GM10847 (cell line): ENCODE data around the gene EGFLAM.

Source experiments
- POLR2A ChIP-seq: IDR thresholded peaks from 2 replicates; pipeline ENCODE4 v1.6.1; 2011; ENCODE audit not compliant: insufficient read length; ENCODE audit errors: extremely low read depth

The EGFLAM gene

DNA sequence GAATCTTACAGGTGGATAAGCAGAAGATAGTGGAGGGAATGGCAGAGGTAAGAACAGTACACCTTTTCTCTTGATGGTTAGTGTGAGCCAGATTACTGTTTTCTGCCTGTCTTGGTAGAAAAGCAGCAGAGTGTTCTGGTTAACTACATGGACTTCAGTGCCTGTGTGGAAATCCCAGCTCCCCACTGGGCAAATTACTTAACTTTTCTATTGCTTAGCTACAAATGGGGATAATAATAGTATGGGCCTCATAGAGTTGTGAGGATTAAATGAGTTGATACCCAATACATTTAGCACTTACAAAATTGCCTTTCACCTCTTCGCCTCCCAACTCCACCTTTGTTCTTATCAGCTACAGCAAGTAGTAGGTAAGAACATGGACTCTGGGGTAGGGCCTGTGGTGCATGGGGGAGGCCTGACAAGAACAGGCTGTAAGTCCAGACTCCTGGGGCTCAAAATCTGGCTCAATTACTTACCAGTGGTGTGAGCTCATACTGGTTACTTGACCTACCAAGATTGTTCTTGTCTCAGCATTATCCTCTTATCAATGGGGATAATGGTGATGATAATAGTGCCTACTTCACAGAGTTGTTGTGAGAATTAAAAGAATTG lies 173.0 kb downstream of the EGFLAM start:
- no peak for TF ChIP-seq POLR2A

DNA sequence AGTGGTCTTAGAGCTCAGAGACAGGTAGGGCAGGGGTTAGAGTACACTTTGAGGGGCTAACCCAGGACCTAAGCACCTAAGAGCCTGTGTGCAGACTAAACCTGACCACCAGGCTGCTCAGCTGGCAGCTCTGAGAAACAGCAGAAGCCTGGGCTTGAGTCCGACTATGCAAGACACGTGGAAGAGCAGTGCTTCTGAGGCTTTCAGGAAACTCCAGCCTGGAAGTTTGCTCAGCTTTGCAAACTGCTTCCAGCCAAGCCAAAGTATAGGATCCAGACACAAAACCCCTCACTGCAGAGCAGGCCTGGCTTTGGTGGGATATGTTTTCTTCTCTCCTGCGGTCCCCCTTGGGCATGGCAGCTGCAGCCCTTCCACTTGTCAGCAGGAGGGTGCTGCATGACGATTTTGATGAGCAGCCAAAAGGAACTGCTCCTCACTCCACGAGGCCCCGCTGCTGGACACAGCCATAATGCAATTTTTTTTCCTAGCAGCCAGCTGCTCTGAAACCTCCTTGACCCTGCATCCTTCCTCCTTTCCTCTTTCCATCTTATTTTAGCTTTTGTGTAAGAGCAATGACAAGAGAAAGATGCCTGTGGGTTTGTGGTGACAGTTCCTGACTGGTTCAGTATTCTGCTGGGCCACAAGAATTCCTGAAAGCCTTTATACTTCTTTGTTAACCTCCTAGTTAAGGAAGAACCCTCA lies 175.0 kb downstream of the EGFLAM start:
- no peak for TF ChIP-seq POLR2A

DNA sequence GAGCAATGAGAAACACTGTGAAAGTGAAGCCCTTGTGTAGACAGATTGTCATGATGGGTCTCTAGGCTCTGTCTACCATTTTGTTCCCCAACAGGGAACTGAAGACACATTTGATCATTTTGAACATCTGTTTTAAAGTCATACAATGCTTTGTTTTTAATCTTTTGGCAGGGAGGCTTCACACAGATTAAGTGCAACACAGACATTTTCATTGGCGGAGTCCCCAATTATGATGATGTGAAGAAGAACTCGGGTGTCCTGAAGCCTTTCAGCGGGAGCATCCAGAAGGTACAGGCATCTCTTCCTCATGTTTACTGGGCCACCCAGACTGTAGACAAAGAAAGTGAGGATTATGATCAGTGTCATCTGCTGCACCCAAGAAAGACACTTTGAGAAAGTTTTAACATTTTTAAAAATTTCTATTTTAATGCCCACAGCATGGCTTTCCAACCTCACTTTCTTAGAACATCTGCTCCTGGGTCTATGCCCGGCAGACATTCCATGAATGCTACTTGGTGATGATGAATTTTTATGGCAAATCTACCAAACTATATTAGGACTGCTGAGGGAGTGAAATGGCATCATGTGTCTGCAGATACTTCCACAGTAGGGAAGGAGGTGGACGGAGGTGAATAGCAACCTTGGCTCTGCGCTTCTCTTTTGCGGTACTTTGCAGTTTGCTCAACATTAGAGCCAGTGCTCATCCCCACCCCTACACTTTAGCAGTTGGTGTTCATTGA lies 176.8 kb downstream of the EGFLAM start:
- no peak for TF ChIP-seq POLR2A

DNA sequence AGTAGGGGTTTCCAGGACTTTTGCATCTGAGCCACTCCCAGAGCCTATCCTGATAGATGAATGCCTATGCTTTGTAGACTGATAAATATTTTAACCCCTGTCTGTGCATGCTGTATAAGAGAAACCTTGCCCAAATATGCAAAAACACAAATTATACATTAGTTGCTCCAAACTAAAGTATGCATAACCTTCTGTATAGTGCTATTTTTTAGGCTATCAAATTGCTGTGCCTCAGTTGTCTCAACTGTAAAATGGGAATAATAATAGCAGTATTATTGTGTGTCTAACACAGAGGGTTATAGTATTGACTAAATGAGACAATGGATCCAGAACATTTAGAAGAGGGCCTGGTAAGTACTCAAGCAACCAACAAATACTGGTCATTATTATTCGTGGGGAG lies 180.4 kb downstream of the EGFLAM start:
- TF ChIP-seq POLR2A, result no peak

DNA sequence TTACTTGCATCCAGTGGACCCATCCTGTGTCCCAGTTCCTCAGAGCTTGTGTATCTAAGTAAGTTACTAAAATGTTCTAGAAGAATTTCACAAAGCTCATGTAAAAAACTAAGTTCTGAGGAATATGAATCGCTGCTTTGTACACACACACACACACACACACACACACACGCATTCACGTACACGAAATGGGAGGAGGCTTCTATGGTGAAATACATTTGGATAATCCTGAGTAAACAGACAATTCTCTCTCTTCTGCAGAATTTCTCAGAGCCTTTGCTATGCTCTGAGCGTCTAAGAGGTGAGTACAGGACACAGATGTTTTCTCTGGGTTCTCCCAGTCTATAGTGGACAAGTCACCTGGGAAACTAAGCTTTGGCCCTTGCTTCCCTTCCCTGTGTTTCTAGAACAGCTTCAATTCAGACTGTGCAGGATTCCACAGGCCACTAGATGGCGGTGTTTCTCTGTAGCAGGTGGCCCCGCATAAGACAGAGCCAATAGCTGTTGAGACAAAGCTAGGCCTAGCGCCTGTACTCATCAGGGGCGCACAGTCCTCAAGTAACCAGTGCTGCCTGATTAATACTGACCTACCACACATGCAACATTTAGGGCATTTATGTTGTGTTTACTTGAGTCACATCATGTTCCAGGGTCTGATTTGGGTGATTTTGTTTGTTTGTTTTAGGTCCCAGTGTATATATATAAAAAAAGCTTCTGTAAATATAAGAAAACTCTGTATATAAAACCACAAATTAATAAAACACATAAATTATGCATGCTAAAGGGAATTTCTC lies 183.3 kb downstream of the EGFLAM start:
- no peak for TF ChIP-seq POLR2A

DNA sequence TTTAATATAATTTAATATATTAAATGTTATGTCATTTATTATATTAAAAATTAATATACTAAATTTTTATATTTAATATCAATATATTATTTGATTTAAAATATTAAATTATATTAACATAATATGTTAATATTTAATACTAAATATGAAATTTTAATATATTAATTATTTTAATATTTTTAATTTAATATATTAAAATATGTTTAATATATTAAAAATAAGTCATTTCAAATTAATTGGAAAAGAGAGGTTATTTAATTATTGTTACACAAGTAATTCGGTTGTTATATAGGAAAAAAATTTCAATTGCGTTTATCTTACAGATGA lies 183.9 kb downstream of the EGFLAM start:
- no peak for TF ChIP-seq POLR2A

DNA sequence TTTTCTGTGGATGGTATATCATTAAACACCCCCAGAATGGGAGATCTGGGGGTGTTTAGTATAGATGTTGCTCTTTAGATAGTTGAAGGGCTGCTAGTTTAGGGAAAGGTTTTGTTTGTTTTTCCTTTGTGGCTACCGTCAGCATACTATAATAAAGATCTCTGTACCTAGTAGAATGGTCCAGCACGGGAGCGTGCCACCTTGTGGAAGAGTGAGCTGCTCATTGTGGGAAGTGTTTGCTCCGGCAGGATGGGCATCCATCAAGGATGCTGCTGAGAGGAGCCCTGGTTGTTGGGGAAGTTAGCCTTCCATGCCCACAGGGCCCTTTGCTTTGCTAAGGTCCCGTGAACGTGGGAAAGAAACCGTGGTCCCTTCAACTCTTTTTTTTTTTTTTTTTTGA lies 185.0 kb downstream of the EGFLAM start:
- no peak for TF ChIP-seq POLR2A

DNA sequence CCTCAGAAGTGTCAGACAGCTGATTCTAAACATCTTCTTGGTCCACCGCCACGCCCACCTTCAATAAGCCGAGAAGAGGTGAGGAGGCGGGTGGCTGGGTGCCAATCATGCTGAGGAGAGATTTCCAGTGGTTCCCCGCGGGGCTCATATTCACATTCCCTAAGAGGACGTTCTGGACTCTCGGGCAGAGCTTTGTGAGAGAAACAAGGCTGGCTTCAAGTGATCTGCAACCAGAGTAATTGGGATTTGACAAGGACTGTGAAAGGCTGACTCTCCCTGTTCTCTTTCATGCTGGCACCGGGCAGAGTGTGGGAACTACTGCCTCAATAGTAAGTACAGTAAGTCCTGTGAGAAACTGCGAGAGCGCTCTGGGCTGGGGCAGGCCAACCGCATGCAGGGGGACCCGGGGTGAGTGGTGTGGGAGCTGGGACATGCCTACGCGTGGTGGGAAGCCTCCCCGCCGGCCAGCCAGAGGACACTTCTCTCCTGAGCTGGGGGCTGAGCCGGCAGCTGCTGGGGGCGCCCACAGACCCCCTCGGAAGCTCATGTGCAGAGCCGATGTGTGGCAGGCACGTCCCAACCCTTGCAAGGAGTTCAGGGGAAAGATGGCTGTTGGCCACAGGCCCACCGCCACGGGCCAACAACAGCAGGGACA lies 187.1 kb downstream of the EGFLAM start:
- no peak for TF ChIP-seq POLR2A

DNA sequence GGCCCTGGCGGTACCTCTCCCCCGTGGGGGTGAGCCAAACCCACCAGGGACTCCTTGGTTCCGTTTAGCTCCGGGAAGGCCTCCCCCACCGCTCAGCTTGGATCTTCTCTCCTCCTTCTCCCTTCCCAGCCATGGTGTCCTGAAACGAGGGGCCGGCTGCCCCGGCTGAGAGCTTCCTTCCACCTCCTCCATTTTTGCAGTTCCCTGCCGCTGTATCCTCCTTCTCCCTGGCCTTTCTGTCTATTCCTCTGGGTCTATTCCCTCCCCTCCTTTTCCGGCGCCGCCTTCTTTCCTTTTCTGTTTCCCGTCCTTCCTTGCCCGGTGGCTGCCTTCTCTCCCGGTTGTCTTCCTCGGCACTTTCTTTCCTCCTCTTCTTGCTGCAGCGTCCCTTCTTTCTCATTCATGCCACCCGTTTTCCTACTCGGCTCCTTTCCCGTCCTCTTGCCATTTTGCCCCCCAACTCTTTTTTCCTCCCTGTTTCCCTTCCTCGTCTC lies 187.7 kb downstream of the EGFLAM start:
- no peak for TF ChIP-seq POLR2A

DNA sequence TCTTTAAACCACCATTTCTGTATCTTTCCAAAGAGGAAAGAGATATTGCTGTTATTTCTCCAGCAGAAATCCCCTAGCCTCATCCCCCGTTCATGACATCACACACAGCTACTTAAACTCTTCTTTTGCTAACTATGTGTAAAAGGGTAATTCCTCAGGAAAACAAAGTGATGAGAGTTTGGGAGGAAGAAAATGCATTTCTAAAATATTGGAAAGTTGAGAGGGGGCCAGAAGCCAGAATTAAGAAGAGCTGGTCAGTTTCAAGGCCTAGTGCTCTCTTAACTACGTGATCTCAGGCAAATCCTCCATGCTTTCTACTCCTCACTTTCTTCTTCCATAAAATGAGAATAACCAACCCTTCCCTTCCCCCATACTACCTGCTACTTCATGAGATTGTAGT lies 188.7 kb downstream of the EGFLAM start:
- TF ChIP-seq POLR2A, result no peak

DNA sequence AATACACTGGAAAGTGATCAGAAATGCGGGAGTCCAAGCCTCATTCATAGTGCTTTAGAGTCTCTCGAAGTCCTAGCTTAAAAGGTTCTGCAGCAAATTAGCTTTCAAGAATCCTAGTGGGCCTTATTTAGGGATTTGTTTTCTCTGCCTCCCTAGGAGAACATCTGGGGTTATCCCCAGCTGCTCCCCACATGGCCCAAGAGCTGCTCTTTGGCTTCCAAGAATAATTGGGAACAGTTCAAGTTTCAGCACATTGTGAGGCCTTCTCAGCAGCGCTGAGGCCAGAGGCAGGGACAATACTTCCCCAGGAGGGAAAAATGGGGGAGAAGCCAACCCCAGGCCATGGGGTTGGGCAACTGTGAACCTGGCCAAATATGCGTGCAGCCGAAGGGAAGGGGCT lies 189.4 kb downstream of the EGFLAM start:
- no peak for TF ChIP-seq POLR2A

DNA sequence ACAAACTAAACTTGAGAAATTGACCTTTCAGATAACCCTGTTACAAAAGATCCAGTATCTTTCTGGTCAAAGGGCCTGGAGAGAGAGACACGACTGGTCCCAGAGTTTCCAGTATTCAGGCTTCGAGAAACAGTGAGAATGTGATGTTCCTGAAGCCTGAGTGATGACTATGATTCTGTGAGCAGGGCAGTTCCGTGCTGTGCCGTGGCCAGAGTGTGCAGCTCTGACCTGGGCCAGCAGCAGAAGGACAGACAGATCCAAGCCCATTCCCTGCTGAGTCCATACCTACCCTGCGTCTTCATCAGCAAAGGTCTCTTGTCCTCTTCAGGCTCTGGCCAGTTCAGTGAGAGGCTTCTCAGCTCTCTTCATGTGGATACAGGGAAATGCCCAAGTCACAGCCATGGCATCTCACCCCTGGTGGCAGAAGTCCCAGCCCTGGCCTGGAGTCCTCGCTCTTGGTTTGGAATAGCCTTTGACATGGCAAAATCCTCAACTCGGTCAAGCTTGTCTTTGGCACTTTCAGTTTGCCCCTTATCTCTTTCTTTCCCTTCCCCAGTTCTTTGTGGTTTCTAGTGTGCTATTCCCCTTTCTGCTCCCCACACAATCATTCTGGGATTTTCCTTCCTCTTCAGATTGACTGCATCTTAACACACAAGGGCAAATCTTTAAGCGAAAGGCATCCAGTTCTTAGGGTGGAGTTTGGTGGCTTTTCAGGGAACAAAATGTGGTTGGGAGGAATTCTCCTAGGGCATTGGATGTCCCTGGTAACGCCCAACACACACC lies 190.4 kb downstream of the EGFLAM start:
- TF ChIP-seq POLR2A, result no peak

DNA sequence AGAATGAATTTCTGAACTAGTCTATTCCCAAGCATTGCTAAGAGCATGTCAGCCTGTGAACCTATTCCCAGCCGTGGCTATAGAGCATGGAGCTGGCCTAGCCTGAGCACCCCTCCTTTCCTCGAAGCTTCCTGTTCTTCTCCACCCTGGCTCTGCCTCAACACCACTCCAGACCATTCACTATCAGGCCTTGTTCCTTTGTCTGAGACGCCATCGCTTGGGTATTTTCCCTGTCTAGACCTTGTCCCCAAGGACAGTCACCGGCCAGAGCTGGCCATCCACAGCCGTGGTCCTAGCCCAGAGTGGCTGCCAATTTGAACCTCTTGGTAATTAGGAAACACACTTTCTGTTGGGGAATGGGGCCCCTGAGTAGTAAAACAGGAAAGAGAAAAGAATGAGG lies 192.3 kb downstream of the EGFLAM start:
- TF ChIP-seq POLR2A, result no peak

DNA sequence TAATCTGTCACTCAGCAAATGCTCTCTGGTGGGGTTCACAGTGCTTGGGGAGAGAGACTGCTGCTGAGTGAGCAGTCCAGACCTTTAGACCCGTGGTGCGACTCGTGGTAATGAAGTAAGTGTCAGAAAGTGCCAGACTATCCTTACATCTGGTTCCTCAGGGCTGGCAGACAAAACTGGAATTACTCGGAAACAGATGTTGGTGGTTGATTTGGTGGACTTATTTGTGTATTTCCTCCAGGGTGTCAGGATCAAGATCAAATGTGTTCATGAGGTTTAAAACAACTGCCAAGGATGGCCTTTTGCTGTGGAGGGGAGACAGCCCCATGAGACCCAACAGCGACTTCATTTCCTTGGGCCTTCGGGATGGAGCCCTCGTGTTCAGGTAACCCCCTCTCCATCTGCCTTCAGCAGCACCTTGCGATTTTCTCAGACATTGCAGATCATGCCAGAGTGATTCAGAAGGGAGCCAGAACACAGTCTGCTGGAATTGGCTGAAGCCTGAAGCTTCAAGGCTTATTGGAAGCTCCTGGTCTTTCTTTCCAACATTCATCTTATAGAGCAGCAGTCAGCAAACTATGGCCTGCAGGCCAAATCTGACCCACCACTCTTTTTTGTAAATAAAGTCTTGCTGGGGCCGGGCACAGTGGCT lies 192.8 kb downstream of the EGFLAM start:
- TF ChIP-seq POLR2A, result no peak

DNA sequence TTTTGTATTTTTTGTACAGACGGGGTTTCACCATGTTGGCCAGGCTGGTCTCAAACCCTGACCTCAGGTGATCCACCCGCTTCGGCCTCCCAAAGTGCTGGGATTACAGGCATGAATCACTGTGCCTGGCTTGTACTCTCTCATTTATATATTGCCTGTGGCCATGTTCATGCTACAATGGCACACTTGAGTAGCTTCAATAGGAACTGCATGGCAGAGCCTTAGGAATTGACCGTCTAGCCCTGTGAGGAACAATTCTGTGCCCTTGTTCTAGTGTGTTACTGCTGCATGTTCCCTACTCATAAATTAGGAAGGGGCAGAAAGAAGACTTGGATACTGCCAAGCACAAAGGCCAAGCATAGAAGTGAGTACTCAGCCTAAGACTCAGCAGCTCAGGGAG lies 193.8 kb downstream of the EGFLAM start:
- TF ChIP-seq POLR2A, result no peak
